Measurements from ENCODE around the gene RNF10.
"Not testable (repeated sequence)": the region's sequence is repeated elsewhere in the genome, so short reads cannot be mapped to it uniquely, and the experiment has no call there.

RNF10 gene

DNA sequence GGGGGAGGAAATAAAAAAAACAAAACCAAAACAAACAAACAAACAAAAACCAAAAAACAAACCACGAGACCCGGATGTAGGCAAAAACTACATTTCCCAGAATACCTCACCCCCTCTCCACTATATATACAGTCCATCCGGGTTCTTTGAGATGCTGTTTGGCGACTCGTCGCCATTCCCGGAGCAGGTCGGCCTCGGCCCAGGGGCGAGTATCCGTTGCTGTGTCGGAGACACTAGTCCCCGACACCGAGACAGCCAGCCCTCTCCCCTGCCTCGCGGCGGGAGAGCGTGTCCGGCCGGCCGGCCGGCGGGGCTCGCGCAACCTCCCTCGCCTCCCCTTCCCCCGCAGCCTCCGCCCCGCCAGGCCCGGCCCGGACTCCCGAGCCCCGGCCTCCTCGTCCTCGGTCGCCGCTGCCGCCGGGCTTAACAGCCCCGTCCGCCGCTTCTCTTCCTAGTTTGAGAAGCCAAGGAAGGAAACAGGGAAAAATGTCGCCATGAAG, at the start of gene RNF10:
Gene RNF10 (plus strand): TSS at position 154 of the 500 bp plus-strand sequence. CDS start 456 bp downstream, outside the sequence.
- no peaks in the 10 kb centered on the region for H3K27me3 ChIP-seq (ENCODE audit: control insufficient read depth, insufficient read depth, low read length)
- peaks cover 18% of the 10 kb centered on the region for H3K4me1 ChIP-seq (ENCODE audit: control insufficient read depth, low read depth, low read length)
- H3K27ac ChIP-seq (ENCODE audit: low read length) = peak within 1 kb of the TSS; percentile 29
- H3K4me3 ChIP-seq (ENCODE audit: low read length) = peak within 1 kb of the TSS; percentile 81
- peak within 1 kb of the TSS; percentile 81 for H3K9ac ChIP-seq (ENCODE audit: low read length)
- no peaks in the 10 kb centered on the region for H3K9me3 ChIP-seq (ENCODE audit: control insufficient read depth, low read depth, low read length)
- H3K36me3 ChIP-seq (ENCODE audit: control insufficient read depth, low read depth, low read length) = peaks cover 17% of the 10 kb centered on the region

DNA sequence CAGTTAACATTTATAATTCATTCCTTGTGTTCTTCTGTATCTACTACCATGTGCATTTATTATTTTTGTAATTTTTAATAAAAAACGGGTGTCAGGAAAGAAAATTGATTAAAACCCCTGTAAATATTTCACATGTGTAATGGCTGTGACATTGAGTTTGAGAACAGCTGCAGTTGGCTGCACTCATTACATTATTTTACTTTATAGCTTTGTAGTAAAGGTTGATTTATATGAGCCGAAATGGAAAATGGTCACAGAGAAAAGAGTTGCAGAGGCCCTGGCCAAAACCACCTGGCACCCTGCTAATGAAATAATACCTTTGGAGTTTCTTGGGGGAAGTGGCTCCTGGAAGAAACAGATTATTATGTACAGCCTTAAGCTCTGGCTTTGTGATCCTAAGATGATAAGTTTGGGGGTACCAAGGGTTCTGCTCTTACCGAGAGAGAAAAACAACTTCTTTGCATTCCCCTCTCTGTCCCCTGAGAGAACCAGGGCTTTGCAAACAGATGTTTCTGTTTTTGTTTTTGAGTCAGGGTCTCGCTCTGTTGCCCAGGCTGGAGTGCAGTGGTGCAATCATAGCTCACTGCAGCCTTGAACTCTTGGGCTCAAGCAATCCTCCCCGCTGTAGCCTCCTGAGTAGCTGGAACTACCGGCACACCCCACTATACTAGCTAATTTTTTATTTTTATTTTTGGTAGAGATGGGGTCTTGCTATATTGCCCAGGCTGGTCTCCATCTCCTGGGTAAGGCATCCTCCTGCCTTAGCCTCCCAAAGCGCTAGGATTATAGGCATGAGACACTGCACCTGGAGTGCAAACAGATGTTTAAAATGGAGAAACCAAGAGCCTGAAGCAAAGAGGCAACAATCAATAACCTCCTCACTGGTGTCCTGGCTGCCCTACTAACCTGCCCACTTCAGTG, 47.9 kb upstream of the RNF10 start:
- no peaks in the 10 kb centered on the region for H3K9me3 ChIP-seq (ENCODE audit: control insufficient read depth, low read depth, low read length)
- no peak overlapping the region for H3K4me3 ChIP-seq (ENCODE audit: low read length)
- no peaks in the 10 kb centered on the region for H3K4me1 ChIP-seq (ENCODE audit: control insufficient read depth, low read depth, low read length)
- no peak overlapping the region for H3K27ac ChIP-seq (ENCODE audit: low read length)
- H3K36me3 ChIP-seq (ENCODE audit: control insufficient read depth, low read depth, low read length) = no peaks in the 10 kb centered on the region
- H3K9ac ChIP-seq (ENCODE audit: low read length) = no peak overlapping the region
- no peaks in the 10 kb centered on the region for H3K27me3 ChIP-seq (ENCODE audit: control insufficient read depth, insufficient read depth, low read length)

DNA sequence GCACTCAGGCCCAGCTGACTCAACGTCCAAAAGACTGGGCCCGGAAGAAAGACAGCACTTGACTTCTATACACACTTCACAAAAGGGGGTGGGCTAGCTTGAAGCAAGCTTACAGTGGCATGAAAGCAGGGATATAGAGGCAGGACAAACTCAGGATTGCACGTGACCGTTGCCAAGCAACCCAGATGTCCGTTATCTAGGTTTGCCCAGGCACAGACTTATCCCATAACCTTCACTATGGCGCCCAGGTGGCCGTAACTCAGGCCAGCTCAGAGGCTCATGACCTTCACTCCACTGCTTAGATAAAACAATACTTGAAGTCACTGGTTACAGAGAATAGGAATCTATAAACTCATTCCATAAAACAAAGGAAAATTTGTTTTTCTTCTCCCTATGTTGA, 46.6 kb upstream of the RNF10 start:
- H3K9me3 ChIP-seq (ENCODE audit: control insufficient read depth, low read depth, low read length); H3K9ac ChIP-seq (ENCODE audit: low read length); H3K27ac ChIP-seq (ENCODE audit: low read length); H3K27me3 ChIP-seq (ENCODE audit: control insufficient read depth, insufficient read depth, low read length); H3K4me3 ChIP-seq (ENCODE audit: low read length); H3K36me3 ChIP-seq (ENCODE audit: control insufficient read depth, low read depth, low read length); H3K4me1 ChIP-seq (ENCODE audit: control insufficient read depth, low read depth, low read length): not testable (repeated sequence)

DNA sequence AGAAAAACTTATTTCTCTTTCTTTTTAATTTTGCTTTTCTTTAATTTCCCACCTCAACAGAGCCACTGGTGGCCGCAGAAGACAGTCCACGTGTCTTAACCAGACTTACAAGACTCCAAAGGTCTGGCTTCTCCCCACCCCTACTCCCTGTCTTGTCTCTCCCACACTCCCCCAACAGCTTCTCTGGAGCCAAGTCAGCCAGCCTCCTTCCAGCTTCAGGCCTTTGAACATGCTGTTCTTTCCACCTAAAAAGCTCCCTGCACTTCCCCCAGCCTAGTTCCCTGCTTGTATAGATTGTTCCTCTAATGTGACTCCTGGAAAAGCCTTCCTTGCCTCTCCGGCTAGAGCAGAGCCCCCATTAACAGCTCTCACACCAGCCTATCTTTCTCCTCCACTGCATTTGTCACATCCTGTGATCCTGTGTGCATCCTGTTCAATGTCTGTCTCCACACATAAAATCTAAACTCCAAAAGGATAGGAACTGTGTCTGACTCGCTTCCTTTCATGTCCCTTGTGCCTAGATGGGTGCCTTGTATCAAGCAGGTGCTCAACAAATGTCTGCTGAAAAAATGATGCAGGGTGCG, 46.0 kb upstream of the RNF10 start:
- no peak overlapping the region for H3K9ac ChIP-seq (ENCODE audit: low read length)
- no peaks in the 10 kb centered on the region for H3K36me3 ChIP-seq (ENCODE audit: control insufficient read depth, low read depth, low read length)
- H3K9me3 ChIP-seq (ENCODE audit: control insufficient read depth, low read depth, low read length) = no peaks in the 10 kb centered on the region
- H3K27me3 ChIP-seq (ENCODE audit: control insufficient read depth, insufficient read depth, low read length) = no peaks in the 10 kb centered on the region
- no peak overlapping the region for H3K27ac ChIP-seq (ENCODE audit: low read length)
- no peaks in the 10 kb centered on the region for H3K4me1 ChIP-seq (ENCODE audit: control insufficient read depth, low read depth, low read length)
- no peak overlapping the region for H3K4me3 ChIP-seq (ENCODE audit: low read length)

DNA sequence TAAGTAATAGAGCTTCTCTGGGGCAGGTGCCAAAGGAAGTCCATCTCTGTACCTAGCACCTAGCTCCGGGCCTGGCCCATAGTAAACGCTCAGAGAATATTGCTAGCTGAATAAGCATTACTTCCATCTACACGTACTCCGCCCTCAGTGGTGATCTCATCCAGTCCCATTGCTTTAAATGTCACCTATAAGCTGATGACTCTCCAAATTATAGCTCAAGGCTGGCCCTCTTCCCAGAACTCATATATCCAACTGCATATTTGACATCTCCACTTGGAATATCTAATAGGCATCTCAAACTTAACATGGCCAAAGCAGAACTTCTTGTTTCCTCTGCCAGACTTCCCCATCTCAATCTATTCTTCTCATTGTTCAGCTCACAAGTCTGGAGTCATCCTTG, 45.1 kb upstream of the RNF10 start:
- no peaks in the 10 kb centered on the region for H3K9me3 ChIP-seq (ENCODE audit: control insufficient read depth, low read depth, low read length)
- no peak overlapping the region for H3K9ac ChIP-seq (ENCODE audit: low read length)
- H3K27me3 ChIP-seq (ENCODE audit: control insufficient read depth, insufficient read depth, low read length) = no peaks in the 10 kb centered on the region
- H3K36me3 ChIP-seq (ENCODE audit: control insufficient read depth, low read depth, low read length) = no peaks in the 10 kb centered on the region
- no peaks in the 10 kb centered on the region for H3K4me1 ChIP-seq (ENCODE audit: control insufficient read depth, low read depth, low read length)
- no peak overlapping the region for H3K4me3 ChIP-seq (ENCODE audit: low read length)
- no peak overlapping the region for H3K27ac ChIP-seq (ENCODE audit: low read length)

DNA sequence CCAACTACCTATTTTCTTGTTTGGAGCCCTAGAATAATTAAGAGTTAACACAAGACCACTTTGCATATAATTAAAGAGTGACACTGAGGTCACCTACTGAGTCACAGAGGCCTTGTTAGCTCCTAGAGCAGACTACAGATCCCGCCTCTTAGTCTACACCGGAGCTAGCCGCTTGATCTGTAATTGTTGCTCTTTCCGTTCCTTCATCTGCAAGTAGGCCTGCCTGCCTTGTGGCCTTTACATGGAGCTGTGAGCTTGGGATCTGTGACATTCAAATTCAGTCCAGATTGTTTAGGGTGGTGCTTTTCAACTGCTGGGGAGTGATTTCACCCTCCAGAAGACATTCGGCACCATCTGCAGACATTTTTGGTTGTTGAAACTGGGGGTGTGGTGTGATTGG, 43.8 kb upstream of the RNF10 start:
- no peak overlapping the region for H3K9ac ChIP-seq (ENCODE audit: low read length)
- H3K4me1 ChIP-seq (ENCODE audit: control insufficient read depth, low read depth, low read length) = no peaks in the 10 kb centered on the region
- H3K9me3 ChIP-seq (ENCODE audit: control insufficient read depth, low read depth, low read length) = no peaks in the 10 kb centered on the region
- no peaks in the 10 kb centered on the region for H3K36me3 ChIP-seq (ENCODE audit: control insufficient read depth, low read depth, low read length)
- no peak overlapping the region for H3K27ac ChIP-seq (ENCODE audit: low read length)
- no peaks in the 10 kb centered on the region for H3K27me3 ChIP-seq (ENCODE audit: control insufficient read depth, insufficient read depth, low read length)
- H3K4me3 ChIP-seq (ENCODE audit: low read length) = no peak overlapping the region

DNA sequence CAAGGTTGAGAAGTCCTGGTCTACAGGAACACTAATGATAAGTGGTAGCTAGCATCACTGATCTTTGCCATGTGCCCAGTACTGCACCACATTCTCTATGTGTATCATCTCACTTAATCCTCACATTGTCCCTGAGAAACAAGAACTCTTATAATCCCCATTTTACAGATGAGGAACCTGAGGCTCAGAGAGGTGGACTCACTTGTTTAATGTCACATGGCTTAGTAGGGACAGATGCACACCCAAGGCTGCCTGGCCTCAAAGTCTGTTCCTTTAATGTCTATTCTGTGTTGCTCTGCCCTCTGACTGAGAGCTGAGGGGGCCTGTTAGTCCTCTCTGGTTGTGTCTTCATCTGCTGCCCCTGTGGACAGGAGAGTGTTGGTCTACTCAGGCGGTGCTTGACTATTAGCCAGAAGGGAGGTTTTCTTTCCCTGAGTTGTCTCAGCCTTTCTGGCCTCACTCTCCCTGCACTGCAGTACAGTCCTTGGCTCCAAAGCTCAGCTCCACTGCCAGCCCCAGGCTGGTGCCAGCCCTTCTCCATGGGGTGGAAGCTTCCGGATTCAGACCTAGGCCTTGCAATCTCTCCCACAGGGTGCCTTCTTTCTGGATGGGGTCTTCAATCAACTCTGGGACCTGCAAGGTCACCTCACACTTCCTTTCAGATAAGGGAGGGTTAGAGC, 43.2 kb upstream of the RNF10 start:
- H3K36me3 ChIP-seq (ENCODE audit: control insufficient read depth, low read depth, low read length) = no peaks in the 10 kb centered on the region
- H3K9ac ChIP-seq (ENCODE audit: low read length) = no peak overlapping the region
- H3K4me1 ChIP-seq (ENCODE audit: control insufficient read depth, low read depth, low read length) = no peaks in the 10 kb centered on the region
- H3K9me3 ChIP-seq (ENCODE audit: control insufficient read depth, low read depth, low read length) = no peaks in the 10 kb centered on the region
- no peaks in the 10 kb centered on the region for H3K27me3 ChIP-seq (ENCODE audit: control insufficient read depth, insufficient read depth, low read length)
- no peak overlapping the region for H3K27ac ChIP-seq (ENCODE audit: low read length)
- H3K4me3 ChIP-seq (ENCODE audit: low read length) = no peak overlapping the region

DNA sequence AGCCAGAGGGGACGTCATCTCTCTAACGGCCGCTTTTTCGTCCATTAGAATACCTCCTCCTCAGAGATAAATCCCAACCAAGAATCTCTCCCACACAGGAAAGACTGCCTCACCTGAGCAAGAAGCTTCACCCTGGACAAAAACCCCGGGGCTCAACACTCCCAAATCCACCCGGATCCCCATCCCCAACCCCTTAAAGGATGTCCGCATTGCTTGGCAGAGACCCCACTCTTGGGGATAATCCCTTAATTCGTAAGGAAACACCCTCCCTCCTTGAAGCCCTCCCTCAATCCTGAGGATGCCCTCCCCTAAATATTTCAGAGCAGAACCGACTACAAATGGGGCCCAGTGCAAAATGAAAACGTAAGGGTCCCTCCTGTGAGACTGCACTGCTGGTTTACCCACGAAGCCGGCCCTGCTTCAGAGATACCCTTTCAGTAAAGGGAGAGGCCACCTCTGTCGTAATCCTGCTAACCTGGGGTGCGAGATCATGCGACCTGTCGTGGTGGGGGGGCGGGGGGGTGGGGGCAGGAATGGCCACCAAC, 38.9 kb upstream of the RNF10 start:
- Histone ChIP-seq H3K9ac (ENCODE audit: low read length) (peak overlapping the region; percentile 58), H3K27ac (ENCODE audit: low read length) (no peak overlapping the region), H3K27me3 (ENCODE audit: control insufficient read depth, insufficient read depth, low read length) (no peaks in the 10 kb centered on the region)

DNA sequence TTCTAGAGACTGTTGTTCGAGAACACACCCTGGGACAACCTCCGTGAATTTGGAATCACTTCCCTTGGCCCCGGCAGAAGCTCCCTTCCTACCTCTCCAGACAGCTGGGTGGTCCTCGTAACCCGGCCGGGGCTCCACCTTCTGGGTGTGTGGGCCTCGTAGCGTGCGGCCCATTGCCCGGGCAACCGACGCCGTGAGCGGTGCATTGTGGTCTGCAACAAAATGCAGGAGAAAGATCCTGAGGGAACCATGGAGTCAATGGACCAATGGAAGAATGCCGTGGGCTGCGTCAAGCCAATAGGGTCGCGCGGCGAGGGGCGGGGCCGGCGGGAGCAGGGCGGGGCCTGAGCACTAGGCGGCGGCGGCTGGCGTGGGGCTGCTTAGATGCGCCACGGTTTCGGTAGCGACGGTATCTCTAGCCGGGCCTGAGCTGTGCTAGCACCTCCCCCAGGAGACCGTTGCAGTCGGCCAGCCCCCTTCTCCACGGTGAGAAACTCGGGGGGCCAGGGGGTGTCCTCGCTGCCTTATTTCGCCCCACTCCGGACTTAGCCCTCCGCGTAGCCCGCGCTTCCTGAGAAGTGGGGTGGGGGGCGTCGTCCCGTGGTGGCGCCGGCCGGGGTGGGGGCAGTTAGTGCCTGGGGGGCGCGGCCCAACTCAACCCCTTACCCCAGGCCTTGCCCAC, 38.3 kb upstream of the RNF10 start, which contains the start of gene DYNLL1:
Gene DYNLL1 (plus strand): TSS at position 383 of the 682 bp plus-strand sequence. CDS start 309 bp downstream, outside the sequence.
- Histone ChIP-seq H3K9me3 (ENCODE audit: control insufficient read depth, low read depth, low read length) (no peaks in the 10 kb centered on the region), H3K4me3 (ENCODE audit: low read length) (peak within 1 kb of the TSS; percentile 81), H3K36me3 (ENCODE audit: control insufficient read depth, low read depth, low read length) (peaks cover 16% of the 10 kb centered on the region), H3K27me3 (ENCODE audit: control insufficient read depth, insufficient read depth, low read length) (no peaks in the 10 kb centered on the region), H3K27ac (ENCODE audit: low read length) (peak within 1 kb of the TSS; percentile 27), H3K9ac (ENCODE audit: low read length) (peak within 1 kb of the TSS; percentile 78), H3K4me1 (ENCODE audit: control insufficient read depth, low read depth, low read length) (no peaks in the 10 kb centered on the region)

More for the DNA sequence above, 38.9 kb upstream of the RNF10 start:
- Histone ChIP-seq H3K4me1 (ENCODE audit: control insufficient read depth, low read depth, low read length) (no peaks in the 10 kb centered on the region), H3K4me3 (ENCODE audit: low read length) (peak overlapping the region; percentile 81), H3K9me3 (ENCODE audit: control insufficient read depth, low read depth, low read length) (no peaks in the 10 kb centered on the region), H3K36me3 (ENCODE audit: control insufficient read depth, low read depth, low read length) (peaks cover 14% of the 10 kb centered on the region)

DNA sequence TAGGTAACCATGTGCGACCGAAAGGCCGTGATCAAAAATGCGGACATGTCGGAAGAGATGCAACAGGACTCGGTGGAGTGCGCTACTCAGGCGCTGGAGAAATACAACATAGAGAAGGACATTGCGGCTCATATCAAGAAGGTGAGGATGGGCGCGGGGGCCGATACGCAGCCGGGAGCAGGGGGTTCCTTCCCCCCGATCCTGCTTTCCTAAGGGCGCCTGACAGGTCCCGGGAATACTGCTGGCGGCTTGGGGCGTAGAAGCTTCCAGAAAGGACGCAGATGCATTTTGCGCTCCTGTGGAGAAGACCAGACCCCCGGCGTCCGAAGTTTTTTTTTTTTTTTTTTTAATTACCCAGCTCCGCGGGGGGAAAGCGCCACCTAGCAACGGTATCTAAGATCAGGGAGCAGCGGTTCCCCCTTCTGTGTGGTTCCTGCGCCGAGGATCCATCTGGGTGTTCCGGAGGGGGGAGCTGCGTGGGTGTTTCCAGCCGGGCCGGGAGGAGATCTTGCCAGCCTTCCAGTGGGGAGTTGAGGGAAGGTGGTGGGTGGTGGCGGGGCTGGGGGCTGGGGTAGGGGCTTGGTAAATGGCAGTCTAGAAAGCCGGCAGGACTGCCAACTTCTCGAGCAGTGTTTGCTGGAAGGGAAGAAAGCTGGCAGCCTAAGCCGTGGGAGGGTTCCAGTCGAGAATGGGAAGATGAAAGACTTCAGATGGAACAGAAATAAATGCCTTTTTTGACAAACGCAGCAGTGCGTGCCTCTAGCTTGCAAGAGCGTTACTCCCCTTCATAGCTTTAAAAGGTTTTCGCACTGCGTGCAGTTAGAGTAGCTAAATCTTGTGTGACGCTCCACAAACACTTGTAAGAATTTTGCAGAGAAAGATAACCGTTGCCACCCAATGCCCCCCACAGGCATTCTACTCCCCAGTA, 37.5 kb upstream of the RNF10 start:
- H3K9ac ChIP-seq (ENCODE audit: low read length) = peak overlapping the region; percentile 78
- H3K9me3 ChIP-seq (ENCODE audit: control insufficient read depth, low read depth, low read length) = no peaks in the 10 kb centered on the region
- peak overlapping the region; percentile 81 for H3K4me3 ChIP-seq (ENCODE audit: low read length)
- H3K36me3 ChIP-seq (ENCODE audit: control insufficient read depth, low read depth, low read length) = peaks cover 16% of the 10 kb centered on the region
- no peaks in the 10 kb centered on the region for H3K27me3 ChIP-seq (ENCODE audit: control insufficient read depth, insufficient read depth, low read length)
- H3K27ac ChIP-seq (ENCODE audit: low read length) = peak overlapping the region; percentile 27
- no peaks in the 10 kb centered on the region for H3K4me1 ChIP-seq (ENCODE audit: control insufficient read depth, low read depth, low read length)

All from iPS-18a (cell line).